K562 (cell line): ENCODE measurements around the gene MAP4K1. TPM values are rescaled to one million over a fixed set of nuclear protein-coding genes. Genes with fewer than 3 reads are reported as not detected.

Source experiments
- ATAC-seq: fragments of 200-7000 bp; cut with Tn5 transposase; 3 replicates; pipeline ENCODE4 v1.9.1; 2020; ENCODE audit warnings: moderate library complexity
- BruUV-seq: library from RNA; stranded (reverse); fragments of 400-500 nt; replicated peaks from 2 replicates; lab custom pipeline; 2021; lab: Mats Ljungman, UMichigan
- CTCF ChIA-PET: fragments of 300-600 bp; formaldehyde crosslinking; extraction: SDS; loops from one replicate; lab custom pipeline; 2021; ENCODE audit warnings: low intra/inter-chr PET ratio; lab: Yijun Ruan, JAX
- POLR2A ChIA-PET: fragments of 300-600, 350-650 bp; sonication (Branson Sonifier 250); formaldehyde crosslinking; extraction: SDS; loops from one replicate; lab custom pipeline; 2021; ENCODE audit warnings: antibody characterized with exemption, inconsistent platforms; lab: Yijun Ruan, JAX
- DNase-seq, 4 experiments: peaks; one replicate each; pipeline versions ENCODE4 v3.0.0 to v3.0.0-alpha.2; 2011 to 2018; ENCODE audit warnings: low spot score in 3 of 4, mixed read lengths in 3 of 4; ENCODE audit errors: extremely low read depth in 1 of 4
- FAIRE-seq: peaks from 2 replicates; lab custom pipeline; 2011; peaks lifted over from hg19 to GRCh38; lab: Jason Lieb, UNC
- H2AFZ ChIP-seq: 2 replicates; pipeline ENCODE4 v1.6.0; 2011; ENCODE audit warnings: low read depth, low read length, control low read depth, inconsistent platforms
- H3K27ac ChIP-seq: fragments of 200-600 bp; 3 replicates; pipeline ENCODE4 v1.8.0; 2011; ENCODE audit warnings: low read depth, mild to moderate bottlenecking, control low read depth, inconsistent platforms, low read length, moderate library complexity, mixed read lengths; ENCODE audit errors: extremely low read depth
- H3K27me3 ChIP-seq, 2 experiments: fragments of 300-600 bp in 1 of 2; 2 replicates in 1 of 2; 3 replicates in 1 of 2; pipeline versions ENCODE4 v1.6.0 to v1.8.0; 2011; ENCODE audit warnings: inconsistent platforms in 2 of 2, low read length in 2 of 2, mild to moderate bottlenecking in 1 of 2, mixed read lengths in 1 of 2, moderate library complexity in 1 of 2; ENCODE audit not compliant: control insufficient read depth in 2 of 2, insufficient read depth in 2 of 2
- H3K36me3 ChIP-seq: fragments of 300-600 bp; 3 replicates; pipeline ENCODE4 v1.8.0; 2011; ENCODE audit warnings: mild to moderate bottlenecking, low read length, inconsistent platforms; ENCODE audit not compliant: control insufficient read depth, insufficient read depth
- H3K4me1 ChIP-seq, 2 experiments: fragments of 200-600 bp in 1 of 2; replicated peaks in 1 of 2; 2 replicates in 1 of 2; 3 replicates in 1 of 2; pipeline versions ENCODE4 v1.5.1 to v1.8.0; 2011; ENCODE audit warnings: inconsistent platforms in 2 of 2, low read length in 2 of 2, mild to moderate bottlenecking in 1 of 2, mixed read lengths in 1 of 2, moderate library complexity in 1 of 2; ENCODE audit not compliant: control insufficient read depth in 2 of 2, insufficient read depth in 2 of 2
- H3K4me2 ChIP-seq: 2 replicates; pipeline ENCODE4 v1.6.1; 2011; ENCODE audit warnings: low read length, control low read depth, inconsistent platforms, mixed read lengths; ENCODE audit not compliant: insufficient read depth
- H3K4me3 ChIP-seq: fragments of 200-600 bp; sonication (generic), shearing (Covaris generic); 2 replicates; pipeline ENCODE4 v1.5.1; 2016; ENCODE audit warnings: control low read depth, inconsistent platforms
- H3K79me2 ChIP-seq: fragments of 200-600 bp; 3 replicates; pipeline ENCODE4 v1.8.0; 2011; ENCODE audit warnings: low read length, inconsistent platforms; ENCODE audit not compliant: control insufficient read depth, insufficient read depth
- H3K9ac ChIP-seq, 2 experiments: 2 replicates each; pipeline versions ENCODE4 v1.6.0 to v1.6.1; 2011; ENCODE audit warnings: low read depth in 2 of 2, low read length in 2 of 2, control low read depth in 1 of 2, inconsistent platforms in 1 of 2, mild to moderate bottlenecking in 1 of 2, mixed read lengths in 1 of 2; ENCODE audit not compliant: insufficient read depth in 1 of 2
- H3K9me1 ChIP-seq: one replicate; pipeline ENCODE4 v1.6.0; 2011; ENCODE audit warnings: inconsistent platforms, mild to moderate bottlenecking, low read length, moderate library complexity; ENCODE audit not compliant: control insufficient read depth, insufficient read depth
- H3K9me3 ChIP-seq: replicated peaks from 2 replicates; pipeline ENCODE4 v1.5.1; 2011; ENCODE audit warnings: low read depth, low read length, inconsistent platforms; ENCODE audit not compliant: control insufficient read depth, insufficient read depth
- H4K20me1 ChIP-seq: replicated peaks from 2 replicates; pipeline ENCODE4 v1.6.1; 2011; ENCODE audit warnings: low read length, inconsistent platforms, mixed read lengths; ENCODE audit not compliant: control insufficient read depth, insufficient read depth
- BRF1 ChIP-seq: IDR thresholded peaks from 3 replicates; pipeline ENCODE4 v1.6.1; 2011; ENCODE audit warnings: borderline replicate concordance, mild to moderate bottlenecking; ENCODE audit not compliant: insufficient read length; ENCODE audit errors: extremely low read depth
- HES1 ChIP-seq: fragments of 450-650 bp; IDR thresholded peaks from 2 replicates; pipeline ENCODE4 v1.6.1; 2016; ENCODE audit warnings: low read depth, mild to moderate bottlenecking, moderate library complexity
- NFIC ChIP-seq: fragments of 450-650 bp; IDR thresholded peaks from 2 replicates; pipeline ENCODE4 v1.6.1; 2017; ENCODE audit warnings: mild to moderate bottlenecking, inconsistent platforms
- TBP ChIP-seq: optimal IDR thresholded peaks from 2 replicates; pipeline ENCODE3; 2011; ENCODE audit warnings: low read depth, low read length, improper control_type of control experiment
- ZNF384 ChIP-seq: IDR thresholded peaks from 2 replicates; pipeline ENCODE4 v1.6.1; 2012; ENCODE audit warnings: low read depth, low read length, improper control_type of control experiment
- WGBS: fragments of 100-300 bp; shearing (Covaris generic); methylation state at CpG from one replicate; pipeline ENCODE4 v1.1.6; 2016; ENCODE audit warnings: low coverage, mixed read lengths; ENCODE audit not compliant: insufficient coverage; ENCODE audit errors: missing lambda C conversion rate; 5-methylcytosine and 5-hydroxymethylcytosine counted together
- in situ Hi-C: fragments of 300-500 bp; cut with MboI; formaldehyde crosslinking; loops from 4 replicates; pipeline ENCODE4 v1.15.0; 2018; ENCODE audit warnings: inconsistent platforms, mixed read lengths
- intact Hi-C: fragments of 100-400 bp; cut with micrococcal nuclease; formaldehyde crosslinking; loops from 2 replicates; pipeline ENCODE4 v1.14.2; 2022
- polyA plus RNA-seq, 8 experiments: library from polyadenylated mRNA; depleted of rRNA in 4 of 8; stranded (reverse) in 5 of 8; unstranded in 3 of 8; fragments of >200 nt; fragmentation: Nextera tagmentation in 2 of 8; fragmentation: Illumina TruSeq in 1 of 8; extraction: Ambion mirVana in 2 of 8; extraction: Trizol in 1 of 8; gene quantifications; 2 replicates each; pipeline versions ENCODE4 v1.2.1 to v1.2.3, GENCODE V29; 2011 to 2014; ENCODE audit warnings: inconsistent platforms in 1 of 8, missing spikeins in 1 of 8
- total RNA-seq, 7 experiments: library from RNA; depleted of rRNA in 6 of 7; stranded (reverse); fragments of >200 nt in 6 of 7; fragmentation: Illumina TruSeq in 2 of 7; extraction: Trizol in 2 of 7; gene quantifications; 2 replicates each; pipeline versions ENCODE4 v1.2.1 to v1.2.3, GENCODE V29; 2011 to 2021; ENCODE audit warnings: low replicate concordance in 1 of 7

The MAP4K1 gene
- total and polyA plus RNA-seq, 9 of the 15 experiments (the other 6 are each of a cell fraction or from before 2014, with no cell fraction given): 0.14 to 3.2 (median 0.73) TPM; not detected in 1

- peaks cover 70% of the 10 kb centered on the region for H3K36me3 ChIP-seq
- peaks cover 33 to 68% of the 10 kb centered on the region in 2 experiments for H3K4me1 ChIP-seq
- no TSS peak for BruUV-seq
- ATAC-seq (no peak), DNase-seq (no peak), FAIRE-seq (no peak)
- H3K27ac ChIP-seq: no peak overlapping the region; the same call in 2 of the 3 replicates
- no peaks in the 10 kb centered on the region for H3K9me3 ChIP-seq
- 94% methylated on average over 9 of the region's 9 CpGs for WGBS
- no peak overlapping the region for H2AFZ ChIP-seq
- ChIA-PET CTCF (no interaction called here), POLR2A (interaction anchor here (2.9 to 5.2 kb wide), 3 partner anchors 10 to 15 kb away, joined by 17 to 31 read pairs (median 18); partner anchors contain the start of gene ACTN4)
- intact Hi-C loops (no loop called here), in situ Hi-C loops (no loop called here)
- no peak overlapping the region for H3K4me2 ChIP-seq
- peaks cover 9% of the 10 kb centered on the region for H3K9me1 ChIP-seq
- H3K79me2 ChIP-seq: peaks cover 97% of the 10 kb centered on the region
- no peak overlapping the region for H3K4me3 ChIP-seq
- TF ChIP-seq TBP: no peak
- TF ChIP-seq BRF1: no peak
- no peak overlapping the region for H3K9ac ChIP-seq
- H3K27me3 ChIP-seq: no peaks in the 10 kb centered on the region
- H4K20me1 ChIP-seq: peaks cover 63% of the 10 kb centered on the region
These were observed 43.0 kb upstream of the MAP4K1 start for GRCh38 chr19:38660724-38661123.

- DNase-seq (no peak), FAIRE-seq (peak; percentile 68), ATAC-seq (peak; percentile 21; the same call in 1 of the 3 replicates)
- H3K36me3 ChIP-seq: peaks cover 83% of the 10 kb centered on the region
- peak overlapping the region; percentile 31; the same call in 2 of the 3 replicates for H3K27ac ChIP-seq
- H2AFZ ChIP-seq: no peak overlapping the region
- POLR2A ChIA-PET: interaction anchor here (0.6 to 3.6 kb wide), 4 partner anchors 10 to 32 kb away, joined by 3 to 17 read pairs (median 6); partner anchors contain the start of gene ACTN4
- H3K4me1 ChIP-seq: peaks cover 14 to 56% of the 10 kb centered on the region in 2 experiments
- H3K79me2 ChIP-seq: peaks cover 97% of the 10 kb centered on the region
- H4K20me1 ChIP-seq: peaks cover 50% of the 10 kb centered on the region
- peaks cover 3% of the 10 kb centered on the region for H3K9me1 ChIP-seq
- in situ Hi-C loops: no loop called here
- 67% methylated on average over 13 of the region's 15 CpGs for WGBS
- TF ChIP-seq HES1: no peak
- peak; percentile 65 for TF ChIP-seq ZNF384
- TF ChIP-seq NFIC: peak; percentile 38; the same call in 1 of the 2 replicates
- H3K9me3 ChIP-seq: no peaks in the 10 kb centered on the region
- intact Hi-C loops: no loop called here
- CTCF ChIA-PET: no interaction called here
- H3K27me3 ChIP-seq: no peaks in the 10 kb centered on the region
- no peak overlapping the region for H3K9ac ChIP-seq
- no TSS peak for BruUV-seq
- H3K4me3 ChIP-seq: no peak overlapping the region
- H3K4me2 ChIP-seq: no peak overlapping the region
These were observed 40.9 kb upstream of the MAP4K1 start for GRCh38 chr19:38658462-38659306.
